ENCODE data around the gene BGLAP. TPM values are rescaled to one million over a fixed set of nuclear protein-coding genes. Genes with fewer than 3 reads are reported as not detected.

BGLAP gene
- polyA plus RNA-seq, 1 donor from 2014 or later = 2.5 TPM

- no peak overlapping the region for H3K4me3 ChIP-seq (ENCODE audit: low read length)
- H3K36me3 ChIP-seq (ENCODE audit: insufficient read depth, low read length) = no peaks in the 10 kb centered on the region
- H3K4me2 ChIP-seq (ENCODE audit: low read length) = no peak overlapping the region
- H3K79me2 ChIP-seq (replicated peaks; ENCODE audit: insufficient read depth, low read length) = no peaks in the 10 kb centered on the region
- no peaks in the 10 kb centered on the region for H4K20me1 ChIP-seq (ENCODE audit: insufficient read depth)
- no peak overlapping the region for H2AFZ ChIP-seq (ENCODE audit: low read depth, low read length)
- H3K9me2 ChIP-seq (ENCODE audit: insufficient read depth, low read length) = no peaks in the 10 kb centered on the region
- H3K27ac ChIP-seq (ENCODE audit: low read length) = no peak overlapping the region
- TF ChIP-seq MXI1 (conservative IDR thresholded peaks at IDR 0.05; ENCODE audit: poor library complexity, severe bottlenecking) (no peak), EP300 (conservative IDR thresholded peaks at IDR 0.05; ENCODE audit: poor library complexity, severe bottlenecking) (peak; percentile 22), TAF1 (IDR thresholded peaks at IDR 0.05; ENCODE audit: low read depth) (no peak)
- TF ChIP-seq, protein P1, sequence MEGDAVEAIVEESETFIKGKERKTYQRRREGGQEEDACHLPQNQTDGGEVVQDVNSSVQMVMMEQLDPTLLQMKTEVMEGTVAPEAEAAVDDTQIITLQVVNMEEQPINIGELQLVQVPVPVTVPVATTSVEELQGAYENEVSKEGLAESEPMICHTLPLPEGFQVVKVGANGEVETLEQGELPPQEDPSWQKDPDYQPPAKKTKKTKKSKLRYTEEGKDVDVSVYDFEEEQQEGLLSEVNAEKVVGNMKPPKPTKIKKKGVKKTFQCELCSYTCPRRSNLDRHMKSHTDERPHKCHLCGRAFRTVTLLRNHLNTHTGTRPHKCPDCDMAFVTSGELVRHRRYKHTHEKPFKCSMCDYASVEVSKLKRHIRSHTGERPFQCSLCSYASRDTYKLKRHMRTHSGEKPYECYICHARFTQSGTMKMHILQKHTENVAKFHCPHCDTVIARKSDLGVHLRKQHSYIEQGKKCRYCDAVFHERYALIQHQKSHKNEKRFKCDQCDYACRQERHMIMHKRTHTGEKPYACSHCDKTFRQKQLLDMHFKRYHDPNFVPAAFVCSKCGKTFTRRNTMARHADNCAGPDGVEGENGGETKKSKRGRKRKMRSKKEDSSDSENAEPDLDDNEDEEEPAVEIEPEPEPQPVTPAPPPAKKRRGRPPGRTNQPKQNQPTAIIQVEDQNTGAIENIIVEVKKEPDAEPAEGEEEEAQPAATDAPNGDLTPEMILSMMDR (IDR thresholded peaks at IDR 0.05; ENCODE audit: poor library complexity, severe bottlenecking) = no peak
- H3K9me3 ChIP-seq (ENCODE audit: low read length) = no peaks in the 10 kb centered on the region
- no peaks in the 10 kb centered on the region for H3F3A ChIP-seq (ENCODE audit: insufficient read depth, low read length, poor library complexity, severe bottlenecking)
- no peaks in the 10 kb centered on the region for H3K27me3 ChIP-seq (ENCODE audit: insufficient read depth, low read depth, low read length)
- H3K9ac ChIP-seq (ENCODE audit: low read length) = no peak overlapping the region
Observed at GRCh38 chr1:156232201-156232894, 9.6 kb upstream of the BGLAP start.

- H3F3A ChIP-seq (ENCODE audit: insufficient read depth, low read length, poor library complexity, severe bottlenecking) = no peaks in the 10 kb centered on the region
- H3K4me3 ChIP-seq (ENCODE audit: low read length) = no peak overlapping the region
- H3K27ac ChIP-seq (ENCODE audit: low read length) = no peak overlapping the region
- TF ChIP-seq TAF1 (IDR thresholded peaks at IDR 0.05; ENCODE audit: low read depth) (no peak), EP300 (conservative IDR thresholded peaks at IDR 0.05; ENCODE audit: poor library complexity, severe bottlenecking) (no peak), EZH2 (IDR thresholded peaks at IDR 0.05; ENCODE audit: borderline replicate concordance, insufficient read depth, low read length, poor library complexity, severe bottlenecking) (no peak), SMC3 (conservative IDR thresholded peaks at IDR 0.05; ENCODE audit: poor library complexity) (no peak), MXI1 (conservative IDR thresholded peaks at IDR 0.05; ENCODE audit: poor library complexity, severe bottlenecking) (no peak), POLR2AphosphoS5 (IDR thresholded peaks at IDR 0.05) (no peak), RAD21 (conservative IDR thresholded peaks at IDR 0.05) (no peak)
- TF ChIP-seq, protein P2, sequence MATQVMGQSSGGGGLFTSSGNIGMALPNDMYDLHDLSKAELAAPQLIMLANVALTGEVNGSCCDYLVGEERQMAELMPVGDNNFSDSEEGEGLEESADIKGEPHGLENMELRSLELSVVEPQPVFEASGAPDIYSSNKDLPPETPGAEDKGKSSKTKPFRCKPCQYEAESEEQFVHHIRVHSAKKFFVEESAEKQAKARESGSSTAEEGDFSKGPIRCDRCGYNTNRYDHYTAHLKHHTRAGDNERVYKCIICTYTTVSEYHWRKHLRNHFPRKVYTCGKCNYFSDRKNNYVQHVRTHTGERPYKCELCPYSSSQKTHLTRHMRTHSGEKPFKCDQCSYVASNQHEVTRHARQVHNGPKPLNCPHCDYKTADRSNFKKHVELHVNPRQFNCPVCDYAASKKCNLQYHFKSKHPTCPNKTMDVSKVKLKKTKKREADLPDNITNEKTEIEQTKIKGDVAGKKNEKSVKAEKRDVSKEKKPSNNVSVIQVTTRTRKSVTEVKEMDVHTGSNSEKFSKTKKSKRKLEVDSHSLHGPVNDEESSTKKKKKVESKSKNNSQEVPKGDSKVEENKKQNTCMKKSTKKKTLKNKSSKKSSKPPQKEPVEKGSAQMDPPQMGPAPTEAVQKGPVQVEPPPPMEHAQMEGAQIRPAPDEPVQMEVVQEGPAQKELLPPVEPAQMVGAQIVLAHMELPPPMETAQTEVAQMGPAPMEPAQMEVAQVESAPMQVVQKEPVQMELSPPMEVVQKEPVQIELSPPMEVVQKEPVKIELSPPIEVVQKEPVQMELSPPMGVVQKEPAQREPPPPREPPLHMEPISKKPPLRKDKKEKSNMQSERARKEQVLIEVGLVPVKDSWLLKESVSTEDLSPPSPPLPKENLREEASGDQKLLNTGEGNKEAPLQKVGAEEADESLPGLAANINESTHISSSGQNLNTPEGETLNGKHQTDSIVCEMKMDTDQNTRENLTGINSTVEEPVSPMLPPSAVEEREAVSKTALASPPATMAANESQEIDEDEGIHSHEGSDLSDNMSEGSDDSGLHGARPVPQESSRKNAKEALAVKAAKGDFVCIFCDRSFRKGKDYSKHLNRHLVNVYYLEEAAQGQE (IDR thresholded peaks at IDR 0.05; ENCODE audit: borderline replicate concordance) = no peak
- TF ChIP-seq, protein P1 (IDR thresholded peaks at IDR 0.05; ENCODE audit: poor library complexity, severe bottlenecking) = no peak
- H3K27me3 ChIP-seq (ENCODE audit: insufficient read depth, low read depth, low read length) = no peaks in the 10 kb centered on the region
- H4K20me1 ChIP-seq (ENCODE audit: insufficient read depth) = no peaks in the 10 kb centered on the region
- no peaks in the 10 kb centered on the region for H3K9me2 ChIP-seq (ENCODE audit: insufficient read depth, low read length)
- no peaks in the 10 kb centered on the region for H3K36me3 ChIP-seq (ENCODE audit: insufficient read depth, low read length)
- no peak overlapping the region for H3K9ac ChIP-seq (ENCODE audit: low read length)
- H2AFZ ChIP-seq (ENCODE audit: low read depth, low read length) = no peak overlapping the region
- no peak overlapping the region for H3K4me2 ChIP-seq (ENCODE audit: low read length)
- no peaks in the 10 kb centered on the region for H3K79me2 ChIP-seq (replicated peaks; ENCODE audit: insufficient read depth, low read length)
- H3K9me3 ChIP-seq (ENCODE audit: low read length) = no peaks in the 10 kb centered on the region
Observed at GRCh38 chr1:156233426-156234127, 8.4 kb upstream of the BGLAP start.
